OCI-LY3 (cell line): ENCODE data around the gene NCK2.

Experiments
- H2AFZ ChIP-seq: fragments of 200-600, 300-600 bp; shearing (Covaris generic); 2 replicates; pipeline ENCODE4 v1.6.0; 2014; ENCODE audit warnings: antibody characterized with exemption, low read depth, low read length
- H3K27ac ChIP-seq: fragments of 200-600, 300-600 bp; sonication (generic); 2 replicates; pipeline ENCODE4 v1.5.1; 2014; ENCODE audit warnings: mild to moderate bottlenecking, low read length, moderate library complexity, mixed read lengths
- H3K27me3 ChIP-seq: fragments of 200-600, 300-600 bp; sonication (generic); 2 replicates; pipeline ENCODE4 v1.6.1; 2014; ENCODE audit warnings: low read depth, low read length, mixed read lengths
- H3K36me3 ChIP-seq: fragments of 200-600, 300-600 bp; sonication (generic); replicated peaks from 2 replicates; pipeline ENCODE3; 2014; ENCODE audit warnings: low read depth, low read length, mixed read lengths
- H3K4me1 ChIP-seq: fragments of 300-600, 200-600 bp; sonication (generic); 2 replicates; pipeline ENCODE4 v1.6.1; 2014; ENCODE audit warnings: low read length, mixed read lengths
- H3K4me2 ChIP-seq: fragments of 200-600, 300-600 bp; sonication (generic); 2 replicates; pipeline ENCODE4 v1.6.1; 2014; ENCODE audit warnings: low read length, mixed read lengths
- H3K4me3 ChIP-seq: fragments of 300-600, 200-600 bp; sonication (generic); 2 replicates; pipeline ENCODE4 v1.5.1; 2014; ENCODE audit warnings: antibody characterized with exemption, mild to moderate bottlenecking, low read length, moderate library complexity
- H3K79me2 ChIP-seq: fragments of 300-600, 200-600 bp; shearing (Covaris generic); 2 replicates; pipeline ENCODE4 v1.6.1; 2014; ENCODE audit warnings: mild to moderate bottlenecking, low read length, mixed read lengths
- H3K9ac ChIP-seq: fragments of 300-600, 200-600 bp; shearing (Covaris generic); 2 replicates; pipeline ENCODE4 v1.6.0; 2014; ENCODE audit warnings: mild to moderate bottlenecking, low read length, moderate library complexity
- H3K9me3 ChIP-seq: fragments of 200-600, 300-600 bp; shearing (Covaris generic); 2 replicates; pipeline ENCODE4 v1.6.1; 2014; ENCODE audit warnings: low read length, mixed read lengths; ENCODE audit not compliant: insufficient read depth
- H4K20me1 ChIP-seq: fragments of 200-600, 300-600 bp; sonication (generic); 2 replicates; pipeline ENCODE4 v1.6.1; 2016; ENCODE audit warnings: low read length, mixed read lengths; ENCODE audit not compliant: insufficient read depth
- CTCF ChIP-seq: fragments of 200-600, 300-600 bp; sonication (generic); IDR thresholded peaks from 2 replicates; pipeline ENCODE4 v1.5.1; 2014; ENCODE audit warnings: antibody characterized with exemption, low read length, low read depth
- EZH2phosphoT487 ChIP-seq: fragments of 200-600 bp; shearing (Covaris generic); IDR thresholded peaks from 2 replicates; pipeline ENCODE4 v1.6.1; 2018; ENCODE audit warnings: antibody characterized with exemption, mixed run types, low read depth

The NCK2 gene

GRCh38 chr2:105879106-105879802 is 134.5 kb downstream of the NCK2 start:
- no peak overlapping the region for H3K27ac ChIP-seq
- no peak overlapping the region for H2AFZ ChIP-seq
- TF ChIP-seq EZH2phosphoT487: no peak
- no peak for TF ChIP-seq CTCF

GRCh38 chr2:105879803-105880300 is 135.1 kb downstream of the NCK2 start:
- Histone ChIP-seq H3K27me3 (no peaks in the 10 kb centered on the region), H3K79me2 (peaks cover 10% of the 10 kb centered on the region; the same call in 1 of the 2 replicates), H3K4me2 (no peak overlapping the region), H2AFZ (no peak overlapping the region), H3K4me1 (peaks cover 3% of the 10 kb centered on the region), H3K9me3 (peaks cover 9% of the 10 kb centered on the region; the same call in 1 of the 2 replicates), H3K9ac (no peak overlapping the region), H4K20me1 (peaks cover 18% of the 10 kb centered on the region), H3K4me3 (no peak overlapping the region), H3K36me3 (peaks cover 32% of the 10 kb centered on the region), H3K27ac (no peak overlapping the region)
- TF ChIP-seq CTCF (no peak), EZH2phosphoT487 (no peak)

More at GRCh38 chr2:105879106-105879802, 134.5 kb downstream of the NCK2 start:
- H3K9ac ChIP-seq: no peak overlapping the region
- H3K27me3 ChIP-seq: no peaks in the 10 kb centered on the region
- no peak overlapping the region for H3K4me3 ChIP-seq
- peaks cover 21% of the 10 kb centered on the region; the same call in 1 of the 2 replicates for H4K20me1 ChIP-seq
- H3K79me2 ChIP-seq: peaks cover 4% of the 10 kb centered on the region; the same call in 1 of the 2 replicates
- H3K4me2 ChIP-seq: no peak overlapping the region
- H3K4me1 ChIP-seq: peaks cover 9% of the 10 kb centered on the region
- H3K36me3 ChIP-seq: peaks cover 30% of the 10 kb centered on the region
- H3K9me3 ChIP-seq: peaks cover 9% of the 10 kb centered on the region; the same call in 1 of the 2 replicates

- H3K9me3 ChIP-seq: peaks cover 9% of the 10 kb centered on the region; the same call in 1 of the 2 replicates
Observed at GRCh38 chr2:105880637-105881036, 135.9 kb downstream of the NCK2 start.

More at GRCh38 chr2:105880637-105881036, 135.9 kb downstream of the NCK2 start:
- no peak for TF ChIP-seq EZH2phosphoT487
- TF ChIP-seq CTCF: no peak
- Histone ChIP-seq H3K27ac (no peak overlapping the region), H3K27me3 (no peaks in the 10 kb centered on the region), H3K4me1 (peaks cover 5% of the 10 kb centered on the region), H3K79me2 (0 out of 2 replicates have a peak, but pooled peaks cover 5% of the 10 kb centered on the region), H3K9ac (no peak overlapping the region), H3K4me2 (no peak overlapping the region), H4K20me1 (peaks cover 14% of the 10 kb centered on the region), H3K4me3 (no peak overlapping the region), H2AFZ (no peak overlapping the region), H3K36me3 (peaks cover 32% of the 10 kb centered on the region)
